ENCODE measurements around the gene LHFPL6. TPM values are rescaled to one million over a fixed set of nuclear protein-coding genes. Genes with fewer than 3 reads are reported as not detected.

The LHFPL6 gene
- total RNA-seq, 3 donors from 2014 or later (not counting 1 experiment from before 2014, with no cell fraction given), result not detected

- Histone ChIP-seq H3K9me3 (ENCODE audit: control insufficient read depth, insufficient read depth, low read length) (no peaks in the 10 kb centered on the region), H3K4me1 (ENCODE audit: control insufficient read depth, insufficient read depth, low read length) (no peaks in the 10 kb centered on the region), H3K4me3 (ENCODE audit: low read length) (no peak overlapping the region), H3K36me3 (ENCODE audit: control insufficient read depth, insufficient read depth, low read length) (no peaks in the 10 kb centered on the region), H3K27ac (ENCODE audit: low read length) (no peak overlapping the region), H3K27me3 (ENCODE audit: control insufficient read depth, insufficient read depth, low read length) (no peaks in the 10 kb centered on the region)
- DNase-seq (no peak), ATAC-seq (no peak)
- peaks cover 0 to 3% of the 10 kb centered on the region in 2 donors for H3K9me3 Mint-ChIP-seq
- H3K4me1 Mint-ChIP-seq, result no peaks in the 10 kb centered on the region
- H3K27ac Mint-ChIP-seq, result no peak overlapping the region
- TF ChIP-seq, protein P1, sequence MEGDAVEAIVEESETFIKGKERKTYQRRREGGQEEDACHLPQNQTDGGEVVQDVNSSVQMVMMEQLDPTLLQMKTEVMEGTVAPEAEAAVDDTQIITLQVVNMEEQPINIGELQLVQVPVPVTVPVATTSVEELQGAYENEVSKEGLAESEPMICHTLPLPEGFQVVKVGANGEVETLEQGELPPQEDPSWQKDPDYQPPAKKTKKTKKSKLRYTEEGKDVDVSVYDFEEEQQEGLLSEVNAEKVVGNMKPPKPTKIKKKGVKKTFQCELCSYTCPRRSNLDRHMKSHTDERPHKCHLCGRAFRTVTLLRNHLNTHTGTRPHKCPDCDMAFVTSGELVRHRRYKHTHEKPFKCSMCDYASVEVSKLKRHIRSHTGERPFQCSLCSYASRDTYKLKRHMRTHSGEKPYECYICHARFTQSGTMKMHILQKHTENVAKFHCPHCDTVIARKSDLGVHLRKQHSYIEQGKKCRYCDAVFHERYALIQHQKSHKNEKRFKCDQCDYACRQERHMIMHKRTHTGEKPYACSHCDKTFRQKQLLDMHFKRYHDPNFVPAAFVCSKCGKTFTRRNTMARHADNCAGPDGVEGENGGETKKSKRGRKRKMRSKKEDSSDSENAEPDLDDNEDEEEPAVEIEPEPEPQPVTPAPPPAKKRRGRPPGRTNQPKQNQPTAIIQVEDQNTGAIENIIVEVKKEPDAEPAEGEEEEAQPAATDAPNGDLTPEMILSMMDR (IDR thresholded peaks at IDR 0.05), result no peak
- no peaks in the 10 kb centered on the region for H3K36me3 Mint-ChIP-seq
- no peaks in the 10 kb centered on the region for H3K27me3 Mint-ChIP-seq (ENCODE audit: low read depth in 2 of 2)
- WGBS (ENCODE audit: insufficient coverage), result 92% methylated on average over 8 of the region's 9 CpGs
- intact Hi-C loops (cut with micrococcal nuclease), result no loop called here
- H3K4me3 Mint-ChIP-seq, result no peak overlapping the region
Observed at GRCh38 chr13:39498471-39499114, 104.4 kb downstream of the LHFPL6 start.

- Mint-ChIP-seq H3K36me3 (no peaks in the 10 kb centered on the region), H3K27me3 (ENCODE audit: low read depth in 2 of 2) (no peaks in the 10 kb centered on the region), H3K4me1 (no peaks in the 10 kb centered on the region), H3K27ac (no peak overlapping the region), H3K9me3 (no peaks in the 10 kb centered on the region), H3K4me3 (no peak overlapping the region)
- Histone ChIP-seq H3K9me3 (ENCODE audit: control insufficient read depth, insufficient read depth, low read length) (no peaks in the 10 kb centered on the region), H3K27ac (ENCODE audit: low read length) (no peak overlapping the region), H3K36me3 (ENCODE audit: control insufficient read depth, insufficient read depth, low read length) (no peaks in the 10 kb centered on the region), H3K4me1 (ENCODE audit: control insufficient read depth, insufficient read depth, low read length) (no peaks in the 10 kb centered on the region), H3K4me3 (ENCODE audit: low read length) (no peak overlapping the region), H3K27me3 (ENCODE audit: control insufficient read depth, insufficient read depth, low read length) (no peaks in the 10 kb centered on the region)
- ATAC-seq (no peak), DNase-seq (no peak)
- TF ChIP-seq, protein P1 (IDR thresholded peaks at IDR 0.05), result no peak
- intact Hi-C loops (cut with micrococcal nuclease), result no loop called here
Observed at GRCh38 chr13:39496506-39496905, 106.5 kb downstream of the LHFPL6 start.

GRCh38 chr13:39494633-39495032 is 108.4 kb downstream of the LHFPL6 start:
- H3K9me3 ChIP-seq (ENCODE audit: control insufficient read depth, insufficient read depth, low read length), result no peaks in the 10 kb centered on the region
- intact Hi-C loops (cut with micrococcal nuclease), result no loop called here
- no peaks in the 10 kb centered on the region for H3K36me3 ChIP-seq (ENCODE audit: control insufficient read depth, insufficient read depth, low read length)
- TF ChIP-seq, protein P1 (IDR thresholded peaks at IDR 0.05), result no peak
- peaks cover 3 to 4% of the 10 kb centered on the region in 2 donors for H3K9me3 Mint-ChIP-seq
- no peak overlapping the region for H3K27ac ChIP-seq (ENCODE audit: low read length)
- no peak overlapping the region for H3K4me3 Mint-ChIP-seq
- DNase-seq, result no peak
- no peaks in the 10 kb centered on the region for H3K27me3 ChIP-seq (ENCODE audit: control insufficient read depth, insufficient read depth, low read length)
- no peaks in the 10 kb centered on the region for H3K36me3 Mint-ChIP-seq
- no peaks in the 10 kb centered on the region for H3K4me1 ChIP-seq (ENCODE audit: control insufficient read depth, insufficient read depth, low read length)
- no peak for ATAC-seq
- H3K27me3 Mint-ChIP-seq (ENCODE audit: low read depth in 2 of 2), result peaks cover 0 to 4% of the 10 kb centered on the region in 2 donors
- WGBS (ENCODE audit: insufficient coverage), result 95% methylated on average over 3 of the region's 3 CpGs
- no peak overlapping the region for H3K27ac Mint-ChIP-seq
- no peaks in the 10 kb centered on the region for H3K4me1 Mint-ChIP-seq
- H3K4me3 ChIP-seq (ENCODE audit: low read length), result no peak overlapping the region

DNA sequence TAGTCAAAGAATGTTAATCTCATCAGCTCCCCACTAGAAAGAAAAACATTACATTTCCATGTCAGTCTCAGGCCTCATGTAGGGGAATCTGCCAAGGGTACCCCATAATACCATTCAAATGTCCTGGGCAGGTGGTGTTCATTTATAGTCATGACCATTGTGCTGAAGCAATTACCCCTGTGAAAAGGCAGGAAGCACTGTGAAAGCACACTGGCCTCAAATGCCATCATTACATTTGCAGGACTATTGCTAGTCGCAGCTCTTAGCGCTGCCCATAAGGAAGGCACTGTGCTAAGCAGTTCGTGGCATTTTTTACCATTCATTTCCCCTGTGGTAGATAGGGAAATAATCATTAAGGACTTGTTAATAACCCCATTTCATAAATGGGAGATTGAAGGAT is 109.0 kb downstream of the LHFPL6 start:
- no peaks in the 10 kb centered on the region for H3K9me3 ChIP-seq (ENCODE audit: control insufficient read depth, insufficient read depth, low read length)
- TF ChIP-seq, protein P1 (IDR thresholded peaks at IDR 0.05), result no peak
- no peaks in the 10 kb centered on the region for H3K4me1 ChIP-seq (ENCODE audit: control insufficient read depth, insufficient read depth, low read length)
- Mint-ChIP-seq H3K27ac (no peak overlapping the region), H3K36me3 (no peaks in the 10 kb centered on the region), H3K4me3 (no peak overlapping the region), H3K27me3 (ENCODE audit: low read depth in 2 of 2) (peaks cover 0 to 4% of the 10 kb centered on the region in 2 donors), H3K4me1 (no peaks in the 10 kb centered on the region), H3K9me3 (peaks cover 3 to 4% of the 10 kb centered on the region in 2 donors)
- H3K27ac ChIP-seq (ENCODE audit: low read length), result no peak overlapping the region
- intact Hi-C loops (cut with micrococcal nuclease), result no loop called here
- DNase-seq (no peak), ATAC-seq (no peak)
- WGBS (ENCODE audit: insufficient coverage), result 100% methylated on average over 2 of the region's 3 CpGs
- no peaks in the 10 kb centered on the region for H3K27me3 ChIP-seq (ENCODE audit: control insufficient read depth, insufficient read depth, low read length)
- H3K36me3 ChIP-seq (ENCODE audit: control insufficient read depth, insufficient read depth, low read length), result no peaks in the 10 kb centered on the region
- H3K4me3 ChIP-seq (ENCODE audit: low read length), result no peak overlapping the region

Data from natural killer cell (primary cell).